Progenitor cell of endocrine pancreas (in vitro differentiated cells): ENCODE data around the gene U2AF1L4. TPM values are rescaled to one million over a fixed set of nuclear protein-coding genes. Genes with fewer than 3 reads are reported as not detected.

Source experiments
- DNase-seq: peaks from one replicate; pipeline ENCODE4 v3.0.0; 2021; ENCODE audit warnings: low spot score; ENCODE audit not compliant: unreplicated experiment
- H3K27ac Mint-ChIP-seq: 2 replicates; pipeline ENCODE4 v1.8.0; 2021; ENCODE audit warnings: mild to moderate bottlenecking, moderate library complexity, mixed read lengths
- H3K27me3 Mint-ChIP-seq: 2 replicates; pipeline ENCODE4 v1.8.0; 2021; ENCODE audit warnings: mixed read lengths
- H3K36me3 Mint-ChIP-seq: 2 replicates; pipeline ENCODE4 v1.8.0; 2022; ENCODE audit warnings: mixed read lengths; ENCODE audit not compliant: insufficient read depth
- H3K4me1 Mint-ChIP-seq: 2 replicates; pipeline ENCODE4 v1.8.0; 2021; ENCODE audit warnings: low read depth, mixed read lengths
- H3K4me3 Mint-ChIP-seq: 2 replicates; pipeline ENCODE4 v1.8.0; 2021; ENCODE audit warnings: low read depth, mild to moderate bottlenecking, moderate library complexity, mixed read lengths
- H3K9me3 Mint-ChIP-seq: 2 replicates; pipeline ENCODE4 v1.8.0; 2021; ENCODE audit warnings: low read depth, mixed read lengths
- CTCF ChIP-seq: fragments of 200-600 bp; sonication (generic); IDR thresholded peaks from one replicate; pipeline ENCODE4 v1.5.0; 2021; ENCODE audit warnings: antibody characterized with exemption, mild to moderate bottlenecking; ENCODE audit not compliant: unreplicated experiment
- total RNA-seq: library from RNA; stranded (reverse); gene quantifications from 2 replicates; pipeline ENCODE4 v1.2.1, GENCODE V29; 2021

U2AF1L4 gene
- total RNA-seq, 1 donor from 2014 or later, result 37.4 TPM

- Mint-ChIP-seq H3K4me1 (no peaks in the 10 kb centered on the region), H3K4me3 (no peak overlapping the region), H3K9me3 (no peaks in the 10 kb centered on the region), H3K27ac (no peak overlapping the region), H3K27me3 (peaks cover 12% of the 10 kb centered on the region), H3K36me3 (no peaks in the 10 kb centered on the region)
- no peak for DNase-seq
- TF ChIP-seq CTCF, result peak; percentile 38
Measured at GRCh38 chr19:35790981-35791813, 46.0 kb upstream of the U2AF1L4 start.

DNA sequence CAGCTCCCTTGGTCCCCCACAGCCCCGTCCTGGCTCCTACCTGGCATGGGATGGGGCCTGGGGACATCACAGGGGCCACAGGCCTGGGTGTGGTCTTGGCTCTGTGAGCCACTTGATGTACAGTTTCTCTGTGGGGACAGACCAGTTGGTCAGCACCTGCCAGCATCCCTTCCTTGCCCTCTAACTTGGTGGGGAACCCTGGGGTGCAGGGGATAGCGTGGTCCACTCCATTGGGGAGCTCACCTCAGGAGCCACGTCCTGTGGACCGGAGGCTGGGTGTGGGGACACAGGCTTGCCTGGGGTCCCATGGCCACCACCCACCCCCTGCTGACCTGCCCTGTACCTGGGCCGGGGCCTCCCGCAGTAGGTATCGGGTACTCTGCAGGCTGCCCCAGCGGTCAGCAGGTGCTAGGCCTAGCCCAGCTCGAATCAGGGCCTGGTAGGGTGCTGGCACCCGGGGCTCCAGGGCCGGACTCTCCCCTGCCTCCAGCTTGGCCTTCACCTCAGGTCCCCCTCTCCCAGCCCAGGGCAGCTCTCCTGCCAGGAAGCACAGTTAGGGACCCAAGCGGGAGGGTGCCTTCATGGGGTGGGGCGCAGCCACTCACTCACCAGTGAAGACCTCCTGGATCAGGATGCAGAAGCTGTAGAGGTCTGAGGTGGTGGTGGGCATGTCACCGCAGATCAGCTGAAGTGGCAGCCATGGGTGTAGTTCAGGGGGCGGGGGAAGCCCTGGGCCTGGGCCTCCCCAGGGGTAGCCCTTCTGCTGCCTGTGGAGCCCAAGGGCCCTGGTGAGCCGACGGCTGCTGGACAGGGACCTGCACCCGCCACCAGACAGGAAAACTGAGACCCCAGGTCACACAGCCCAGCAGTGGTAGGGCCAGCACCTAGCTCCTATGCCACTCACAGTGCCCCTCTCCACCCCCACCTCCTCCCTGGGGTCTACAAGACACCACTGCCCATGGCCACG is 45.0 kb upstream of the U2AF1L4 start:
- H3K9me3 Mint-ChIP-seq, result no peaks in the 10 kb centered on the region
- TF ChIP-seq CTCF, result no peak
- H3K27me3 Mint-ChIP-seq, result peaks cover 17% of the 10 kb centered on the region
- H3K4me1 Mint-ChIP-seq, result no peaks in the 10 kb centered on the region
- peaks cover 3% of the 10 kb centered on the region for H3K36me3 Mint-ChIP-seq
- no peak overlapping the region for H3K4me3 Mint-ChIP-seq
- H3K27ac Mint-ChIP-seq, result no peak overlapping the region
- DNase-seq, result no peak

GRCh38 chr19:35789195-35789977 is 44.2 kb upstream of the U2AF1L4 start:
- TF ChIP-seq CTCF, result no peak
- no peak for DNase-seq

GRCh38 chr19:35788205-35788960 is 43.2 kb upstream of the U2AF1L4 start:
- H3K27me3 Mint-ChIP-seq, result peaks cover 17% of the 10 kb centered on the region
- H3K36me3 Mint-ChIP-seq, result peaks cover 4% of the 10 kb centered on the region
- peaks cover 2% of the 10 kb centered on the region for H3K4me1 Mint-ChIP-seq
- DNase-seq, result no peak
- no peak overlapping the region for H3K4me3 Mint-ChIP-seq
- no peak overlapping the region for H3K27ac Mint-ChIP-seq
- TF ChIP-seq CTCF, result no peak
- H3K9me3 Mint-ChIP-seq, result no peaks in the 10 kb centered on the region

More at GRCh38 chr19:35789195-35789977, 44.2 kb upstream of the U2AF1L4 start:
- Mint-ChIP-seq H3K36me3 (peaks cover 3% of the 10 kb centered on the region), H3K9me3 (no peaks in the 10 kb centered on the region), H3K4me3 (no peak overlapping the region), H3K4me1 (no peaks in the 10 kb centered on the region), H3K27ac (no peak overlapping the region), H3K27me3 (peaks cover 16% of the 10 kb centered on the region)
